Measurements from ENCODE around the gene ARMC9. TPM values are rescaled to one million over a fixed set of nuclear protein-coding genes. Genes with fewer than 3 reads are reported as not detected.

ARMC9 gene
- total RNA-seq, 1 experiment from 2014 or later: 42.7 TPM

GRCh38 chr2:231379266-231380215 is 181.1 kb downstream of the ARMC9 start:
- CTCF ChIA-PET: no interaction called here
- peak overlapping the region; percentile 49 for H3K27ac ChIP-seq (ENCODE audit: low read length)
- in situ Hi-C loops (cut with HindIII; ENCODE audit: low pct_unique_long_range_greater_than_20kb, low sequenced_read_pairs) (no loop called here), intact Hi-C loops (cut with micrococcal nuclease; ENCODE audit: unreplicated experiment) (no loop called here)
- H3K4me3 ChIP-seq (ENCODE audit: low read depth in 2 of 2, low read length in 2 of 2): no peak overlapping the region
- no peak for DNase-seq (ENCODE audit: low read depth, low spot score)
- POLR2A ChIA-PET: no interaction called here
- H3K27me3 ChIP-seq (ENCODE audit: control insufficient read depth, insufficient read depth, low read length): no peaks in the 10 kb centered on the region
- no TSS peak for BruUV-seq (replicated peaks)
- no peaks in the 10 kb centered on the region for H3K36me3 ChIP-seq (ENCODE audit: control insufficient read depth, insufficient read depth, low read length)
- TF ChIP-seq TCF7L2 (IDR thresholded peaks at IDR 0.05; ENCODE audit: low read depth, low read length) (no peak), CTCF (IDR thresholded peaks at IDR 0.05) (no peak), REST (IDR thresholded peaks at IDR 0.05; ENCODE audit: insufficient read depth in 1 of 2, low read depth in 2 of 2, low read length in 1 of 2) (no peak), POLR2AphosphoS5 (IDR thresholded peaks at IDR 0.05; ENCODE audit: low read depth, low read length) (no peak), SIN3A (IDR thresholded peaks at IDR 0.05; ENCODE audit: borderline replicate concordance, insufficient read depth, low read depth, low read length) (no peak)
- H3K9me3 ChIP-seq (ENCODE audit: control insufficient read depth, insufficient read depth, low read depth, low read length): no peaks in the 10 kb centered on the region
- ATAC-seq: peak; percentile 41
- peaks cover 11% of the 10 kb centered on the region for H3K4me1 ChIP-seq (ENCODE audit: control insufficient read depth, insufficient read depth, low read length)

GRCh38 chr2:231380307-231380706 is 181.9 kb downstream of the ARMC9 start:
- intact Hi-C loops (cut with micrococcal nuclease; ENCODE audit: unreplicated experiment) (no loop called here), in situ Hi-C loops (cut with HindIII; ENCODE audit: low pct_unique_long_range_greater_than_20kb, low sequenced_read_pairs) (no loop called here)
- Histone ChIP-seq H3K4me1 (ENCODE audit: control insufficient read depth, insufficient read depth, low read length) (peaks cover 11% of the 10 kb centered on the region), H3K9me3 (ENCODE audit: control insufficient read depth, insufficient read depth, low read depth, low read length) (no peaks in the 10 kb centered on the region; the same call in 1 of the 2 replicates), H3K27me3 (ENCODE audit: control insufficient read depth, insufficient read depth, low read length) (no peaks in the 10 kb centered on the region), H3K36me3 (ENCODE audit: control insufficient read depth, insufficient read depth, low read length) (no peaks in the 10 kb centered on the region), H3K4me3 (ENCODE audit: low read depth in 2 of 2, low read length in 2 of 2) (no peak overlapping the region), H3K27ac (ENCODE audit: low read length) (peak overlapping the region; percentile 49)
- DNase-seq (ENCODE audit: low read depth, low spot score) (no peak), ATAC-seq (no peak)
- ChIA-PET CTCF (no interaction called here), POLR2A (no interaction called here)
- BruUV-seq (replicated peaks): no TSS peak
- TF ChIP-seq REST (IDR thresholded peaks at IDR 0.05; ENCODE audit: insufficient read depth in 1 of 2, low read depth in 2 of 2, low read length in 1 of 2) (no peak), TCF7L2 (IDR thresholded peaks at IDR 0.05; ENCODE audit: low read depth, low read length) (no peak), CTCF (IDR thresholded peaks at IDR 0.05) (no peak), POLR2AphosphoS5 (IDR thresholded peaks at IDR 0.05; ENCODE audit: low read depth, low read length) (no peak), SIN3A (IDR thresholded peaks at IDR 0.05; ENCODE audit: borderline replicate concordance, insufficient read depth, low read depth, low read length) (no peak)
